HG03520 (cell line): ENCODE results near the gene SCN1A.

ENCODE experiments used
- ATAC-seq: cut with Tn5 transposase; IDR thresholded peaks from one replicate; pipeline ENCODE4 v1.9.1; 2021; ENCODE audit warnings: mild to moderate bottlenecking, moderate library complexity; ENCODE audit not compliant: unreplicated experiment

Gene SCN1A

GRCh38 chr2:166084301-166084700 is 43.5 kb downstream of the SCN1A start:
- ATAC-seq, result no peak

- ATAC-seq, result no peak
Observed at GRCh38 chr2:166082736-166083135, 45.1 kb downstream of the SCN1A start.

GRCh38 chr2:166081852-166082251 is 46.0 kb downstream of the SCN1A start:
- no peak for ATAC-seq

GRCh38 chr2:166081131-166081632 is 46.6 kb downstream of the SCN1A start:
- ATAC-seq, result no peak

- ATAC-seq, result no peak
Observed at GRCh38 chr2:166074430-166074829, 53.4 kb downstream of the SCN1A start.

- no peak for ATAC-seq
Observed at GRCh38 chr2:166074011-166074410, 53.8 kb downstream of the SCN1A start.

GRCh38 chr2:166070231-166070630 is 57.6 kb downstream of the SCN1A start:
- ATAC-seq, result no peak

- ATAC-seq, result no peak
Observed at GRCh38 chr2:166068981-166069380, 58.8 kb downstream of the SCN1A start.

GRCh38 chr2:166067229-166067628 is 60.6 kb downstream of the SCN1A start:
- no peak for ATAC-seq

GRCh38 chr2:166060191-166060590 is 67.6 kb downstream of the SCN1A start:
- ATAC-seq, result no peak

GRCh38 chr2:166057370-166058164 is 70.3 kb downstream of the SCN1A start:
- ATAC-seq, result no peak

GRCh38 chr2:166044853-166045483 is 82.9 kb downstream of the SCN1A start:
- no peak for ATAC-seq

GRCh38 chr2:166042768-166043390 is 84.9 kb downstream of the SCN1A start:
- no peak for ATAC-seq

- no peak for ATAC-seq
Observed at GRCh38 chr2:166042356-166042755, 85.5 kb downstream of the SCN1A start.

- no peak for ATAC-seq
Observed at GRCh38 chr2:166041613-166042012, 86.2 kb downstream of the SCN1A start.

GRCh38 chr2:166032361-166032760 is 95.5 kb downstream of the SCN1A start:
- no peak for ATAC-seq

GRCh38 chr2:166031054-166031453 is 96.8 kb downstream of the SCN1A start:
- ATAC-seq, result no peak

GRCh38 chr2:166025313-166025712 is 102.5 kb downstream of the SCN1A start:
- no peak for ATAC-seq

- no peak for ATAC-seq
Observed at GRCh38 chr2:166017208-166017607, 110.6 kb downstream of the SCN1A start.

- ATAC-seq, result no peak
Observed at GRCh38 chr2:166013878-166014277, 113.9 kb downstream of the SCN1A start.

GRCh38 chr2:166011660-166012059 is 116.2 kb downstream of the SCN1A start:
- no peak for ATAC-seq

GRCh38 chr2:166000401-166000800 is 127.4 kb downstream of the SCN1A start:
- no peak for ATAC-seq
